Measurements from ENCODE around the gene GPR150.

DNA sequence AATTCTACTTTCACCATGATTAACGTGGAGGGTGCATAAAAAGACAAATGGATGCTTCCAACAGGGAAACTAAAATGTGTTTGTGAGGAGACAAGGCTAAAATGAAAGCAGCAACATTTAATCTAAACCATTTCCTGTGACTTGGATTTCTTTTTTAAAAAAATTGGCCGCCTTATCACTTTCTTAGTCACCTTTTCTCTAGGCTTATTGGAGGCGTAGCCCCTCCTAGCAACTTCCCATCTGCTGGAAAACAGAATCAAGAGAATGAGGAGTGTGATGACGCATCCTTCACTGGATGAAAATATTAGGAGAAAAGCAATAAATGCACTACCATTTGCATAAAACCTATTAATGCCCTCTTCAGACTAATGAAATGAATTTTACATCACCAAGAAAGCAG, 791 bp upstream of the GPR150 start:
- TF ChIP-seq CTCF (IDR thresholded peaks at IDR 0.05) (no peak), POLR2AphosphoS5 (IDR thresholded peaks at IDR 0.05) (no peak)
